ENCODE results near the gene NFE2L1. TPM values are rescaled to one million over a fixed set of nuclear protein-coding genes. Genes with fewer than 3 reads are reported as not detected.
"Not testable (repeated sequence)": the region's sequence is repeated elsewhere in the genome, so short reads cannot be mapped to it uniquely, and the experiment has no call there.

The NFE2L1 gene
- total RNA-seq, 1 experiment from 2014 or later = 91.7 TPM

- Histone ChIP-seq H3K27me3 (ENCODE audit: insufficient read depth, low read depth) (peaks cover 32% of the 10 kb centered on the region), H3K4me3 (no peak overlapping the region), H3K9me2 (ENCODE audit: insufficient read depth) (no peaks in the 10 kb centered on the region), H3K4me1 (replicated peaks; ENCODE audit: insufficient read depth) (peaks cover 3% of the 10 kb centered on the region; the same call in 1 of the 2 replicates), H4K20me1 (ENCODE audit: insufficient read depth) (no peaks in the 10 kb centered on the region), H2AFZ (no peak overlapping the region), H3K9me3 (ENCODE audit: insufficient read depth, low read depth) (no peaks in the 10 kb centered on the region), H3K79me2 (ENCODE audit: low read depth) (no peaks in the 10 kb centered on the region), H3K27ac (no peak overlapping the region), H3K4me2 (no peak overlapping the region), H3F3A (ENCODE audit: insufficient read depth, low read depth) (0 out of 2 replicates have a peak, but pooled peaks cover 4% of the 10 kb centered on the region), H3K36me3 (ENCODE audit: low read depth) (no peaks in the 10 kb centered on the region)
- intact Hi-C loops (cut with micrococcal nuclease; ENCODE audit: unreplicated experiment) = no loop called here
- TF ChIP-seq EZH2 (IDR thresholded peaks at IDR 0.05; ENCODE audit: low read depth) = no peak
- TF ChIP-seq CTCF (conservative IDR thresholded peaks at IDR 0.05) = no peak
- DNase-seq = no peak
- CTCF ChIA-PET = no interaction called here
- BruUV-seq (replicated peaks) = no TSS peak
- POLR2A ChIA-PET (ENCODE audit: unreplicated experiment) = no interaction called here
These were observed 16.2 kb upstream of the NFE2L1 start for GRCh38 chr17:48031966-48032365.

GRCh38 chr17:48034734-48035133 is 13.4 kb upstream of the NFE2L1 start:
- H3K79me2 ChIP-seq (ENCODE audit: low read depth); H3K4me2 ChIP-seq; H3K27ac ChIP-seq; H3K4me3 ChIP-seq; H3F3A ChIP-seq (ENCODE audit: insufficient read depth, low read depth); POLR2A ChIA-PET (ENCODE audit: unreplicated experiment); BruUV-seq (replicated peaks); DNase-seq; H3K36me3 ChIP-seq (ENCODE audit: low read depth); H3K9me3 ChIP-seq (ENCODE audit: insufficient read depth, low read depth); H4K20me1 ChIP-seq (ENCODE audit: insufficient read depth); H3K9me2 ChIP-seq (ENCODE audit: insufficient read depth); H3K4me1 ChIP-seq (replicated peaks; ENCODE audit: insufficient read depth); H2AFZ ChIP-seq; intact Hi-C loops (cut with micrococcal nuclease; ENCODE audit: unreplicated experiment): not testable (repeated sequence)
- CTCF ChIA-PET = interaction anchor here (0.5 to 0.7 kb wide), 2 partner anchors 99 to 171 kb away, joined by 4 read pairs; no protein-coding TSS in a partner anchor
- H3K27me3 ChIP-seq (ENCODE audit: insufficient read depth, low read depth) = peaks cover 56% of the 10 kb centered on the region

- Histone ChIP-seq H3K9me3 (ENCODE audit: insufficient read depth, low read depth) (no peaks in the 10 kb centered on the region), H3K79me2 (ENCODE audit: low read depth) (no peaks in the 10 kb centered on the region), H2AFZ (no peak overlapping the region), H4K20me1 (ENCODE audit: insufficient read depth) (no peaks in the 10 kb centered on the region), H3F3A (ENCODE audit: insufficient read depth, low read depth) (peaks cover 12% of the 10 kb centered on the region; the same call in 1 of the 2 replicates), H3K9me2 (ENCODE audit: insufficient read depth) (no peaks in the 10 kb centered on the region), H3K4me1 (replicated peaks; ENCODE audit: insufficient read depth) (no peaks in the 10 kb centered on the region), H3K36me3 (ENCODE audit: low read depth) (no peaks in the 10 kb centered on the region), H3K4me2 (peak overlapping the region; percentile 74; the same call in 1 of the 2 replicates), H3K27ac (no peak overlapping the region), H3K4me3 (no peak overlapping the region), H3K27me3 (ENCODE audit: insufficient read depth, low read depth) (peaks cover 56% of the 10 kb centered on the region)
- no TSS peak for BruUV-seq (replicated peaks)
- ChIA-PET POLR2A (ENCODE audit: unreplicated experiment) (no interaction called here), CTCF (no interaction called here)
- TF ChIP-seq EZH2 (IDR thresholded peaks at IDR 0.05; ENCODE audit: low read depth) (no peak), CTCF (conservative IDR thresholded peaks at IDR 0.05) (no peak)
- intact Hi-C loops (cut with micrococcal nuclease; ENCODE audit: unreplicated experiment) = no loop called here
- no peak for DNase-seq
These were observed 11.5 kb upstream of the NFE2L1 start for GRCh38 chr17:48036693-48037035.

Measured in PC-9 (cell line).